ENCODE measurements around the gene ZC3H12D.

The ZC3H12D gene

DNA sequence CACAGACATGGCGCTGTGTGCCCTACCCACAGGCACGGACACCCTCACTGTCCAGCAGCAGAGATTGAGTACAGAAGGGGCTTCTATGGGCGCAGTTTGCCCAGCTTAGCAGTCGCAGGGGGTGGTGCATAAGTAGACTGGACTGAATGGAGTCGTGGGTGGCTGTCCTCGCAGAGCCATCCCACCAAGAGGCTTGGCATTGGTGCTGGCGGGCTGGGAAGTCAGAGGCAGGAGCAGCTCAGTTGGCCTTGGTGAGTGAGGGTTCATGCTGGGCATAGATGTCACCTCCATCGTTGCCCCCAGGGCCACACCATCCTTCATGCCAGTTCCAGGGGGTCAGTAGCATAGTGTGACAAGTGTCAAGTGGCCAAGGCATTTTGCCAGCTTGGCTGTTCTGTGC is 59.6 kb downstream of the ZC3H12D start:
- Histone ChIP-seq H3K27me3 (replicated peaks; ENCODE audit: insufficient read depth, low read length) (no peaks in the 10 kb centered on the region), H3K4me3 (ENCODE audit: low read length) (no peak overlapping the region), H3K4me1 (ENCODE audit: low read length) (peaks cover 11% of the 10 kb centered on the region), H3K27ac (ENCODE audit: low read length) (no peak overlapping the region), H2AFZ (ENCODE audit: low read length) (no peak overlapping the region), H3F3A (ENCODE audit: insufficient read depth, low read length) (no peaks in the 10 kb centered on the region), H3K9ac (ENCODE audit: low read length) (no peak overlapping the region), H3K36me3 (replicated peaks; ENCODE audit: insufficient read depth, low read length) (no peaks in the 10 kb centered on the region), H3K79me2 (ENCODE audit: low read length) (no peaks in the 10 kb centered on the region), H4K20me1 (ENCODE audit: insufficient read depth, low read length) (no peaks in the 10 kb centered on the region), H3K4me2 (ENCODE audit: low read depth, low read length) (no peak overlapping the region), H3K9me2 (replicated peaks; ENCODE audit: insufficient read depth, low read length) (no peaks in the 10 kb centered on the region), H3K9me3 (replicated peaks; ENCODE audit: insufficient read depth, low read length) (no peaks in the 10 kb centered on the region)
- no peak for DNase-seq
- no peak for TF ChIP-seq EZH2phosphoT487 (IDR thresholded peaks at IDR 0.05; ENCODE audit: low read length)
- no peak for TF ChIP-seq EZH2 (optimal IDR thresholded peaks at IDR 0.05; ENCODE audit: low read depth, low read length)
- TF ChIP-seq, protein P1, sequence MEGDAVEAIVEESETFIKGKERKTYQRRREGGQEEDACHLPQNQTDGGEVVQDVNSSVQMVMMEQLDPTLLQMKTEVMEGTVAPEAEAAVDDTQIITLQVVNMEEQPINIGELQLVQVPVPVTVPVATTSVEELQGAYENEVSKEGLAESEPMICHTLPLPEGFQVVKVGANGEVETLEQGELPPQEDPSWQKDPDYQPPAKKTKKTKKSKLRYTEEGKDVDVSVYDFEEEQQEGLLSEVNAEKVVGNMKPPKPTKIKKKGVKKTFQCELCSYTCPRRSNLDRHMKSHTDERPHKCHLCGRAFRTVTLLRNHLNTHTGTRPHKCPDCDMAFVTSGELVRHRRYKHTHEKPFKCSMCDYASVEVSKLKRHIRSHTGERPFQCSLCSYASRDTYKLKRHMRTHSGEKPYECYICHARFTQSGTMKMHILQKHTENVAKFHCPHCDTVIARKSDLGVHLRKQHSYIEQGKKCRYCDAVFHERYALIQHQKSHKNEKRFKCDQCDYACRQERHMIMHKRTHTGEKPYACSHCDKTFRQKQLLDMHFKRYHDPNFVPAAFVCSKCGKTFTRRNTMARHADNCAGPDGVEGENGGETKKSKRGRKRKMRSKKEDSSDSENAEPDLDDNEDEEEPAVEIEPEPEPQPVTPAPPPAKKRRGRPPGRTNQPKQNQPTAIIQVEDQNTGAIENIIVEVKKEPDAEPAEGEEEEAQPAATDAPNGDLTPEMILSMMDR (IDR thresholded peaks at IDR 0.05; ENCODE audit: low read length): no peak

GRCh38 chr6:149423964-149424440 is 60.8 kb downstream of the ZC3H12D start:
- peak overlapping the region; percentile 54 for H3K4me2 ChIP-seq (ENCODE audit: low read depth, low read length)
- DNase-seq: no peak
- H2AFZ ChIP-seq (ENCODE audit: low read length): peak overlapping the region; percentile 72
- H3K9ac ChIP-seq (ENCODE audit: low read length): peak overlapping the region; percentile 16; the same call in 1 of the 2 replicates
- H3K4me3 ChIP-seq (ENCODE audit: low read length): no peak overlapping the region; the same call in 1 of the 2 replicates
- no peaks in the 10 kb centered on the region for H3K9me2 ChIP-seq (replicated peaks; ENCODE audit: insufficient read depth, low read length)
- TF ChIP-seq EZH2phosphoT487 (IDR thresholded peaks at IDR 0.05; ENCODE audit: low read length) (no peak), EZH2 (optimal IDR thresholded peaks at IDR 0.05; ENCODE audit: low read depth, low read length) (no peak)
- TF ChIP-seq, protein P1 (IDR thresholded peaks at IDR 0.05; ENCODE audit: low read length): no peak
- H4K20me1 ChIP-seq (ENCODE audit: insufficient read depth, low read length): no peaks in the 10 kb centered on the region
- no peaks in the 10 kb centered on the region for H3K9me3 ChIP-seq (replicated peaks; ENCODE audit: insufficient read depth, low read length)
- H3K4me1 ChIP-seq (ENCODE audit: low read length): peaks cover 11% of the 10 kb centered on the region
- H3K79me2 ChIP-seq (ENCODE audit: low read length): no peaks in the 10 kb centered on the region
- no peaks in the 10 kb centered on the region for H3K36me3 ChIP-seq (replicated peaks; ENCODE audit: insufficient read depth, low read length)
- H3K27me3 ChIP-seq (replicated peaks; ENCODE audit: insufficient read depth, low read length): no peaks in the 10 kb centered on the region
- peak overlapping the region; percentile 74 for H3K27ac ChIP-seq (ENCODE audit: low read length)
- no peaks in the 10 kb centered on the region for H3F3A ChIP-seq (ENCODE audit: insufficient read depth, low read length)

DNA sequence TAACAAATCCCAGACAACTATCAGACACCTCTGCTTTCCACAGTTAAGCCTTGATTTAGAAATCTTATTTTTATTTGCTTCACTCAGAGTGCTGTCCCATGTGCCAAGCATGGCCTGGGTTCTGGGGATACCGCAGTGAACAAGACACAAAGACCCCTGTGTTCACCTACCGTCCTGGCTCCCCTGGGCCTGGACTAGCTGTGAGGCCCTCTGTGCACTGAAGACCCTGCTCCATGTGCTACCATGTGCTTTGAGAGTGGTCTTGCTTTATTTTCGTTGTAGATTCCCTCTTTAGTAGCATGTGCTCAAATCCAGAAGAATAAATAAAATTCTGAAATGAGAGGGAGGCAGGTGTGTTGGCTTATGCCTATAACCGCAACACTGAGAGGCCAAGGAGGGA is 62.2 kb downstream of the ZC3H12D start:
- Histone ChIP-seq H3F3A (ENCODE audit: insufficient read depth, low read length) (no peaks in the 10 kb centered on the region), H3K36me3 (replicated peaks; ENCODE audit: insufficient read depth, low read length) (no peaks in the 10 kb centered on the region), H3K9me2 (replicated peaks; ENCODE audit: insufficient read depth, low read length) (no peaks in the 10 kb centered on the region), H3K9ac (ENCODE audit: low read length) (no peak overlapping the region), H3K4me3 (ENCODE audit: low read length) (no peak overlapping the region), H3K4me1 (ENCODE audit: low read length) (peaks cover 11% of the 10 kb centered on the region), H2AFZ (ENCODE audit: low read length) (no peak overlapping the region), H3K27me3 (replicated peaks; ENCODE audit: insufficient read depth, low read length) (no peaks in the 10 kb centered on the region), H3K4me2 (ENCODE audit: low read depth, low read length) (no peak overlapping the region), H3K27ac (ENCODE audit: low read length) (no peak overlapping the region), H3K9me3 (replicated peaks; ENCODE audit: insufficient read depth, low read length) (no peaks in the 10 kb centered on the region), H3K79me2 (ENCODE audit: low read length) (no peaks in the 10 kb centered on the region), H4K20me1 (ENCODE audit: insufficient read depth, low read length) (no peaks in the 10 kb centered on the region)
- TF ChIP-seq EZH2phosphoT487 (IDR thresholded peaks at IDR 0.05; ENCODE audit: low read length) (no peak), EZH2 (optimal IDR thresholded peaks at IDR 0.05; ENCODE audit: low read depth, low read length) (no peak)
- TF ChIP-seq, protein P1 (IDR thresholded peaks at IDR 0.05; ENCODE audit: low read length): no peak
- DNase-seq: no peak

Measured in MM.1S (cell line).